Fibroblast of lung (primary cell): ENCODE measurements around the gene MACROD2.

Experiments used
- EZH2 ChIP-seq: IDR thresholded peaks from 2 replicates; pipeline ENCODE4 v1.5.1; 2012; ENCODE audit warnings: low read length, control low read depth, mild to moderate bottlenecking; ENCODE audit errors: missing control alignments
- TF ChIP-seq, protein P1 (sequence below), 2 donors: IDR thresholded peaks in 1 of 2; conservative IDR thresholded peaks in 1 of 2; 1 replicate in 1 of 2; 2 replicates in 1 of 2; pipeline ENCODE4 v1.5.1; 2011 to 2012; ENCODE audit warnings: low read length in 2 of 2, control low read depth in 1 of 2, inconsistent platforms in 1 of 2, low read depth in 1 of 2, mild to moderate bottlenecking in 1 of 2

DNA sequence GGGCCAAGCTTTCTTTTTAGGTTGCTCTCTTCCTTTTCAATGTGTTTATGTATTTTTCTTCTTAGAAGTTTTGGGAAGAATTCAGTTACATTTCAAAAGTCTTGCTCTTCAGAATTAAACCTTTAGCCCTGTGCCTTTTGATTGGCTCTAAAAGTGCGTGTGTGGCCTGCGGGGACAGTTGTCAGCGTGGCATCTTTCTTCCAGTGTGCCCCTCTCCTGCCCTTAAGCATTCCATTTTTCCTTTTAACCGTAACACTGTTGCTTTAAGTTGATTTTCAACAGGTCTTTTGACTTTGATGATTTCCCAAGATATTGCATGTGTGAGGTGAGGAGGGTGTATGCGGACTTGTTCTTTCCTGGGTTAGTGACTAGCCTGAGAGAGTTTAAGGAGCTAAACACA is 1341.2 kb downstream of the MACROD2 start:
- TF ChIP-seq, protein P1, sequence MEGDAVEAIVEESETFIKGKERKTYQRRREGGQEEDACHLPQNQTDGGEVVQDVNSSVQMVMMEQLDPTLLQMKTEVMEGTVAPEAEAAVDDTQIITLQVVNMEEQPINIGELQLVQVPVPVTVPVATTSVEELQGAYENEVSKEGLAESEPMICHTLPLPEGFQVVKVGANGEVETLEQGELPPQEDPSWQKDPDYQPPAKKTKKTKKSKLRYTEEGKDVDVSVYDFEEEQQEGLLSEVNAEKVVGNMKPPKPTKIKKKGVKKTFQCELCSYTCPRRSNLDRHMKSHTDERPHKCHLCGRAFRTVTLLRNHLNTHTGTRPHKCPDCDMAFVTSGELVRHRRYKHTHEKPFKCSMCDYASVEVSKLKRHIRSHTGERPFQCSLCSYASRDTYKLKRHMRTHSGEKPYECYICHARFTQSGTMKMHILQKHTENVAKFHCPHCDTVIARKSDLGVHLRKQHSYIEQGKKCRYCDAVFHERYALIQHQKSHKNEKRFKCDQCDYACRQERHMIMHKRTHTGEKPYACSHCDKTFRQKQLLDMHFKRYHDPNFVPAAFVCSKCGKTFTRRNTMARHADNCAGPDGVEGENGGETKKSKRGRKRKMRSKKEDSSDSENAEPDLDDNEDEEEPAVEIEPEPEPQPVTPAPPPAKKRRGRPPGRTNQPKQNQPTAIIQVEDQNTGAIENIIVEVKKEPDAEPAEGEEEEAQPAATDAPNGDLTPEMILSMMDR (conservative IDR thresholded peaks at IDR 0.05 in 1 of 2, IDR thresholded peaks at IDR 0.05 in 1 of 2; ENCODE audit: low read depth in 1 of 2, low read length in 2 of 2) = no peak
- no peak for TF ChIP-seq EZH2
